SIG-M5 treated with dmso at 0.1 percent for 504 hours (cell line): ENCODE results near the gene NALCN.

ENCODE experiments used
- DNase-seq: peaks from one replicate; lab custom pipeline; 2025; ENCODE audit not compliant: unreplicated experiment; lab: John Stamatoyannopoulos, UW

NALCN gene

GRCh38 chr13:101140087-101140770 lies 276.1 kb downstream of the NALCN start:
- no peak for DNase-seq

GRCh38 chr13:101139081-101139480 lies 277.2 kb downstream of the NALCN start:
- DNase-seq = no peak

GRCh38 chr13:101127741-101128353 lies 288.5 kb downstream of the NALCN start:
- peak; percentile 41 for DNase-seq

GRCh38 chr13:101123028-101123427 lies 293.3 kb downstream of the NALCN start:
- no peak for DNase-seq

GRCh38 chr13:101121608-101122007 lies 294.7 kb downstream of the NALCN start:
- DNase-seq = no peak

- no peak for DNase-seq
Measured at GRCh38 chr13:101120007-101120406, 296.3 kb downstream of the NALCN start.

GRCh38 chr13:101116826-101117225 lies 299.5 kb downstream of the NALCN start:
- no peak for DNase-seq

- DNase-seq = no peak
Measured at GRCh38 chr13:101116341-101116740, 300.0 kb downstream of the NALCN start.

- DNase-seq = peak; percentile 1
Measured at GRCh38 chr13:101115762-101116171, 300.5 kb downstream of the NALCN start.

GRCh38 chr13:101111894-101112293 lies 304.4 kb downstream of the NALCN start:
- DNase-seq = no peak

GRCh38 chr13:101109005-101109404 lies 307.3 kb downstream of the NALCN start:
- DNase-seq = no peak

GRCh38 chr13:101098873-101099272 lies 317.4 kb downstream of the NALCN start:
- no peak for DNase-seq

- no peak for DNase-seq
Measured at GRCh38 chr13:101092985-101093384, 323.3 kb downstream of the NALCN start.

- DNase-seq = no peak
Measured at GRCh38 chr13:101090287-101090686, 326.0 kb downstream of the NALCN start.

GRCh38 chr13:101085551-101085950 lies 330.8 kb downstream of the NALCN start:
- no peak for DNase-seq

- no peak for DNase-seq
Measured at GRCh38 chr13:101082441-101082840, 333.9 kb downstream of the NALCN start.

- no peak for DNase-seq
Measured at GRCh38 chr13:101080616-101081015, 335.7 kb downstream of the NALCN start.

- no peak for DNase-seq
Measured at GRCh38 chr13:101065329-101065728, 351.0 kb downstream of the NALCN start.

- no peak for DNase-seq
Measured at GRCh38 chr13:101059793-101060192, 356.5 kb downstream of the NALCN start.

GRCh38 chr13:101058841-101059240 lies 357.5 kb downstream of the NALCN start:
- DNase-seq = no peak

GRCh38 chr13:101053301-101054093 lies 362.8 kb downstream of the NALCN start:
- no peak for DNase-seq
